Activated T-cell treated with anti-CD3 and anti-CD28 coated beads, Interleukin-2, amount 50 U/mL, for 24 hours (primary cell): Measurements from ENCODE around the gene TEFM.
"Not testable (repeated sequence)": the region's sequence is repeated elsewhere in the genome, so short reads cannot be mapped to it uniquely, and the experiment has no call there.

Experiments used
- DNase-seq: peaks from one replicate; pipeline ENCODE4 v3.0.0-alpha.2; 2020
- H3K27ac Mint-ChIP-seq: 2 replicates; pipeline ENCODE4 v1.8.0; 2020; ENCODE audit warnings: mild to moderate bottlenecking, mixed read lengths
- H3K27me3 Mint-ChIP-seq: 2 replicates; pipeline ENCODE4 v1.8.0; 2020; ENCODE audit warnings: mixed read lengths
- H3K36me3 Mint-ChIP-seq: 2 replicates; pipeline ENCODE4 v1.8.0; 2020; ENCODE audit warnings: low read depth, mixed read lengths
- H3K4me1 Mint-ChIP-seq: 2 replicates; pipeline ENCODE4 v1.8.0; 2020; ENCODE audit warnings: low read depth, mixed read lengths
- H3K4me3 Mint-ChIP-seq: 2 replicates; pipeline ENCODE4 v1.8.0; 2020; ENCODE audit warnings: mild to moderate bottlenecking, moderate library complexity, mixed read lengths
- H3K9me3 Mint-ChIP-seq: 2 replicates; pipeline ENCODE4 v1.8.0; 2020; ENCODE audit warnings: mixed read lengths

TEFM gene

GRCh38 chr17:30906101-30906911, at the start of gene TEFM:
TSS of gene TEFM (minus strand) at chr17:30906238. CDS start at chr17:30906198, 40 bp downstream.
- Mint-ChIP-seq H3K27me3 (no peaks in the 10 kb centered on the region), H3K4me1 (peaks cover 46% of the 10 kb centered on the region), H3K27ac (peak within 1 kb of the TSS; percentile 89), H3K9me3 (no peaks in the 10 kb centered on the region), H3K4me3 (peak within 1 kb of the TSS; percentile 87), H3K36me3 (peaks cover 43% of the 10 kb centered on the region)
- peak; percentile 96 for DNase-seq

GRCh38 chr17:30954046-30954830, 48.2 kb upstream of the TEFM start:
- Mint-ChIP-seq H3K27ac (no peak overlapping the region), H3K27me3 (peaks cover 7% of the 10 kb centered on the region), H3K4me3 (no peak overlapping the region), H3K4me1 (no peaks in the 10 kb centered on the region), H3K9me3 (no peaks in the 10 kb centered on the region), H3K36me3 (no peaks in the 10 kb centered on the region)
- no peak for DNase-seq

GRCh38 chr17:30952638-30953393, 46.8 kb upstream of the TEFM start:
- Mint-ChIP-seq H3K27me3 (no peaks in the 10 kb centered on the region), H3K4me1 (no peaks in the 10 kb centered on the region), H3K36me3 (no peaks in the 10 kb centered on the region), H3K9me3 (no peaks in the 10 kb centered on the region), H3K4me3 (no peak overlapping the region), H3K27ac (no peak overlapping the region)
- DNase-seq, result no peak

- H3K4me1 Mint-ChIP-seq, result no peaks in the 10 kb centered on the region
- H3K27ac Mint-ChIP-seq, result no peak overlapping the region
- no peaks in the 10 kb centered on the region for H3K36me3 Mint-ChIP-seq
- no peak overlapping the region for H3K4me3 Mint-ChIP-seq
- no peaks in the 10 kb centered on the region for H3K27me3 Mint-ChIP-seq
- no peaks in the 10 kb centered on the region for H3K9me3 Mint-ChIP-seq
- DNase-seq, result no peak
Observed at GRCh38 chr17:30950669-30951399, 44.8 kb upstream of the TEFM start.

GRCh38 chr17:30950189-30950588, 44.2 kb upstream of the TEFM start:
- Mint-ChIP-seq H3K36me3 (no peaks in the 10 kb centered on the region), H3K27me3 (no peaks in the 10 kb centered on the region), H3K9me3 (no peaks in the 10 kb centered on the region), H3K4me3 (no peak overlapping the region), H3K4me1 (no peaks in the 10 kb centered on the region), H3K27ac (no peak overlapping the region)
- no peak for DNase-seq

- H3K4me3 Mint-ChIP-seq, result no peak overlapping the region
- no peak for DNase-seq
- no peak overlapping the region for H3K27ac Mint-ChIP-seq
- no peaks in the 10 kb centered on the region for H3K27me3 Mint-ChIP-seq
- no peaks in the 10 kb centered on the region for H3K36me3 Mint-ChIP-seq
- no peaks in the 10 kb centered on the region for H3K4me1 Mint-ChIP-seq
- no peaks in the 10 kb centered on the region for H3K9me3 Mint-ChIP-seq
Observed at GRCh38 chr17:30947796-30948195, 41.8 kb upstream of the TEFM start.

GRCh38 chr17:30942308-30943079, 36.5 kb upstream of the TEFM start:
- Mint-ChIP-seq H3K36me3 (no peaks in the 10 kb centered on the region), H3K27me3 (no peaks in the 10 kb centered on the region), H3K4me3 (no peak overlapping the region), H3K9me3 (no peaks in the 10 kb centered on the region), H3K27ac (no peak overlapping the region), H3K4me1 (peaks cover 7% of the 10 kb centered on the region)
- DNase-seq, result no peak

GRCh38 chr17:30939051-30939689, 33.1 kb upstream of the TEFM start:
- Mint-ChIP-seq H3K27ac (no peak overlapping the region), H3K27me3 (no peaks in the 10 kb centered on the region), H3K36me3 (no peaks in the 10 kb centered on the region), H3K4me1 (peaks cover 7% of the 10 kb centered on the region), H3K9me3 (no peaks in the 10 kb centered on the region), H3K4me3 (peak overlapping the region; percentile 25)
- DNase-seq, result no peak

- Mint-ChIP-seq H3K27ac (no peak overlapping the region), H3K36me3 (no peaks in the 10 kb centered on the region), H3K4me3 (no peak overlapping the region), H3K27me3 (no peaks in the 10 kb centered on the region), H3K4me1 (peaks cover 1% of the 10 kb centered on the region), H3K9me3 (no peaks in the 10 kb centered on the region)
- no peak for DNase-seq
Observed at GRCh38 chr17:30933966-30934365, 27.9 kb upstream of the TEFM start.

GRCh38 chr17:30931582-30931981, 25.5 kb upstream of the TEFM start:
- not testable (repeated sequence) for H3K4me1 Mint-ChIP-seq, H3K27ac Mint-ChIP-seq, H3K9me3 Mint-ChIP-seq, H3K27me3 Mint-ChIP-seq, DNase-seq, H3K4me3 Mint-ChIP-seq, H3K36me3 Mint-ChIP-seq

GRCh38 chr17:30930495-30930894, 24.5 kb upstream of the TEFM start:
- Mint-ChIP-seq H3K9me3 (no peaks in the 10 kb centered on the region), H3K27me3 (peaks cover 17% of the 10 kb centered on the region), H3K27ac (no peak overlapping the region), H3K4me1 (no peaks in the 10 kb centered on the region), H3K4me3 (no peak overlapping the region), H3K36me3 (no peaks in the 10 kb centered on the region)
- no peak for DNase-seq

- H3K4me1 Mint-ChIP-seq, H3K4me3 Mint-ChIP-seq, DNase-seq, H3K9me3 Mint-ChIP-seq, H3K36me3 Mint-ChIP-seq, H3K27ac Mint-ChIP-seq: not testable (repeated sequence)
- peaks cover 19% of the 10 kb centered on the region for H3K27me3 Mint-ChIP-seq
Observed at GRCh38 chr17:30929861-30930260, 23.8 kb upstream of the TEFM start.

- DNase-seq, result no peak
- H3K27ac Mint-ChIP-seq, result no peak overlapping the region
- peaks cover 24% of the 10 kb centered on the region for H3K27me3 Mint-ChIP-seq
- no peaks in the 10 kb centered on the region for H3K36me3 Mint-ChIP-seq
- H3K4me1 Mint-ChIP-seq, result no peaks in the 10 kb centered on the region
- no peaks in the 10 kb centered on the region for H3K9me3 Mint-ChIP-seq
- H3K4me3 Mint-ChIP-seq, result no peak overlapping the region
Observed at GRCh38 chr17:30929081-30929633, 23.1 kb upstream of the TEFM start.
